ENCODE results near the gene POC5.

POC5 gene

GRCh38 chr5:75654693-75655295, 62.4 kb downstream of the POC5 start:
- no peak overlapping the region for H3K4me3 ChIP-seq (ENCODE audit: control insufficient read depth, low read depth, low read length)
- no peak for DNase-seq (ENCODE audit: low read depth)
- TF ChIP-seq, protein P1, sequence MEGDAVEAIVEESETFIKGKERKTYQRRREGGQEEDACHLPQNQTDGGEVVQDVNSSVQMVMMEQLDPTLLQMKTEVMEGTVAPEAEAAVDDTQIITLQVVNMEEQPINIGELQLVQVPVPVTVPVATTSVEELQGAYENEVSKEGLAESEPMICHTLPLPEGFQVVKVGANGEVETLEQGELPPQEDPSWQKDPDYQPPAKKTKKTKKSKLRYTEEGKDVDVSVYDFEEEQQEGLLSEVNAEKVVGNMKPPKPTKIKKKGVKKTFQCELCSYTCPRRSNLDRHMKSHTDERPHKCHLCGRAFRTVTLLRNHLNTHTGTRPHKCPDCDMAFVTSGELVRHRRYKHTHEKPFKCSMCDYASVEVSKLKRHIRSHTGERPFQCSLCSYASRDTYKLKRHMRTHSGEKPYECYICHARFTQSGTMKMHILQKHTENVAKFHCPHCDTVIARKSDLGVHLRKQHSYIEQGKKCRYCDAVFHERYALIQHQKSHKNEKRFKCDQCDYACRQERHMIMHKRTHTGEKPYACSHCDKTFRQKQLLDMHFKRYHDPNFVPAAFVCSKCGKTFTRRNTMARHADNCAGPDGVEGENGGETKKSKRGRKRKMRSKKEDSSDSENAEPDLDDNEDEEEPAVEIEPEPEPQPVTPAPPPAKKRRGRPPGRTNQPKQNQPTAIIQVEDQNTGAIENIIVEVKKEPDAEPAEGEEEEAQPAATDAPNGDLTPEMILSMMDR (IDR thresholded peaks at IDR 0.05; ENCODE audit: control insufficient read depth, insufficient read depth, low read depth, low read length, missing control alignments), result no peak

DNA sequence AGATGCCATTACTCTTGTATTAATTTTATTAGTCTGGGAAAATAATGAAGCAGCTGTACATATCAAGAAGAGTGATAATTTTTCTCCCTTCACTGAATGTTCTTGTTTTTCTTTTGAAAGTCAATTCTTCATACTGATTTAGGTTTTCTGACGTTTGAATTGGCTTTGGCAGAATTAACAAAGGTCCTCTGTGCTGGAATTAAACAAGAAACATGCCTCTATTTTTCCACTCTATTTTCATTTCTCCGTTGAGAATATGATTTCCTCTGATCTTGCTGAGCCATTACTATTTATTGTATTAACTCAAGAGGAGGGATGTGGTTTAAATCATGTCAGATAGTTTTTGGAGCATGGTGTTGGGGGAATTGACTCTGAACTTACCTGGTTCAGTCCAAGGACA, 63.7 kb downstream of the POC5 start:
- no peak overlapping the region for H3K4me3 ChIP-seq (ENCODE audit: control insufficient read depth, low read depth, low read length)
- DNase-seq (ENCODE audit: low read depth), result no peak
- TF ChIP-seq, protein P1 (IDR thresholded peaks at IDR 0.05; ENCODE audit: control insufficient read depth, insufficient read depth, low read depth, low read length, missing control alignments), result no peak

- DNase-seq (ENCODE audit: low read depth), result no peak
- TF ChIP-seq, protein P1 (IDR thresholded peaks at IDR 0.05; ENCODE audit: control insufficient read depth, insufficient read depth, low read depth, low read length, missing control alignments), result no peak
- H3K4me3 ChIP-seq (ENCODE audit: control insufficient read depth, low read depth, low read length), result no peak overlapping the region
These were observed 65.5 kb downstream of the POC5 start for GRCh38 chr5:75651575-75652238.

GRCh38 chr5:75648712-75649111, 68.5 kb downstream of the POC5 start:
- DNase-seq (ENCODE audit: low read depth), result no peak
- H3K4me3 ChIP-seq (ENCODE audit: control insufficient read depth, low read depth, low read length), result no peak overlapping the region
- TF ChIP-seq, protein P1 (IDR thresholded peaks at IDR 0.05; ENCODE audit: control insufficient read depth, insufficient read depth, low read depth, low read length, missing control alignments), result no peak

DNA sequence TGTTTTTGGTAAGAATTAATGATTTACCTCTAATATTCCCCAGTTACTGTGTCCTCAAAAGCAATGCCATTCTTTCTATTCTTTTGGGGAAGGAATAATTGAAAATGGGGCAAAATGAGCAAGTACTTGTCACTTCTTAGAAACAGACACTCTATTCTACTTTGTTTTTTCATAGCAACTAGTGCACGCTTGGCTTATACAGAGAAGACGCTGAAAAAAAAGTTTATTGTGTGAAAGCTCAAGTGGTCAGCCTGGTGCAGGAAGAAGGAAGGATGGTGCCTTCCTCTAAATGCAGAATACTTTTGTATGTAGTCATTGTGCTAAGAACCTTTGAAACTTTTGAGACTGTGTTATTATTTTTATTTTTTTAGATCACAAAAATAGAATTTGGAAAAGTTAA, 76.4 kb downstream of the POC5 start:
- TF ChIP-seq, protein P1 (IDR thresholded peaks at IDR 0.05; ENCODE audit: control insufficient read depth, insufficient read depth, low read depth, low read length, missing control alignments), result no peak
- no peak overlapping the region for H3K4me3 ChIP-seq (ENCODE audit: control insufficient read depth, low read depth, low read length)
- DNase-seq (ENCODE audit: low read depth), result no peak

DNA sequence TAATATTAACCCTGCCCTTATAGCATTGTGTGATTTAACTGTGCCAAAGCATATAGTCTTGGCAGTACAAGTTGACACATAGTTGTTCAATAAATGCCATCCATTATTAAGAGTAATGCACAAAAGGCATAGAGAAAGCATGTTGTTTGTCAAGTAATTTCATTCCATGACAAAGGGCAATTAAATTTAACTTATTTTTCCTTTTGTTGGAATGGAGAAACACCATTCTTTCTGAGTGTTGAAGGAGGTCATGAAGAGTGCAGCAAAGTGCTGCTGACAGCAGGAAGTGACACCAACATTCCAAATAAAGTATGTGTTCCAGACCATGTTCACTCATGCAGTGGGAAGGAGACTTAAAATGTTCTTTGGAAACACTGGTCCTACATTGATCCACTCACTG, 76.8 kb downstream of the POC5 start:
- no peak overlapping the region for H3K4me3 ChIP-seq (ENCODE audit: control insufficient read depth, low read depth, low read length)
- TF ChIP-seq, protein P1 (IDR thresholded peaks at IDR 0.05; ENCODE audit: control insufficient read depth, insufficient read depth, low read depth, low read length, missing control alignments), result no peak
- DNase-seq (ENCODE audit: low read depth), result peak; percentile 42

Measured in AG09309 (cell line).